ENCODE measurements around the gene CFDP1.
"Not testable (repeated sequence)": the region's sequence is repeated elsewhere in the genome, so short reads cannot be mapped to it uniquely, and the experiment has no call there.

CFDP1 gene

DNA sequence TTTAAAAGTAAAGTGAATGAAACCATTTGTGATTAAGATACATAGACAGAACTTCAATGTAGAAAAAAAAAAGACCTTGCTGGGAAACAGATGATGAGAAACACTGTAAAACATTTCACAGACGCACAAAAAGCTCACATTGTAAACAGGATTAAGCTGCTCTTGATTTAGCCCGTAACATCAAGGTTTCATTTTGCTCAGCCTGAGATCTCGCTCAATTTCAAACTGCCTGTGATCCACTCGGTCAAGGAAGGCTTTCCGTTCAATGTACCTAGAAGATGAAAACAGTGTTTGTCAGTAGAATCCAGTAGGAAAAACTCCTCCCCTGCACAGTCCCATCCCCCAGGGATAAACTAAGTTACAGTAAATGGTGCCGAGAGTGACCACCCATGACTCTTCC, 139.5 kb downstream of the CFDP1 start:
- no peak for DNase-seq (ENCODE audit: low read depth in 3 of 3)

DNA sequence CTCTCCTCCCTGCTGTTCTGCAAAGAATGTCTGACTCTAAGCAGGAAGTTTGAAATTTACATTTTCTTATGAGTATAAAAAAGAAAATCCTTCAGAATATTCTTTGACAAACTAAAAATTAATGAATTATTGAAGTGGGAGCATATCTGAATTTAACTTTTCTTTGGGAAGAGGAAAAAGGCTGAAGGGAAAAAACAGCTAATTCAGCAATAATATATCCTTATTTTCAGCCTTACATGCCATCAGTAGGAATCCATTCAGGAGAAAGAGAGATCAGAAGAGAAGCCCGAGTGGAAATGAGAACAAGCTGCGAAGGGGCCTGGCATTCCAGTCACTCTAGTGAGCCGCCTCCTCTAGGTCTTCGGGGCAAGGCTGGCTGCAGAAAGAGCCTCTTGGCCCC, 140.1 kb downstream of the CFDP1 start:
- DNase-seq (ENCODE audit: low read depth in 3 of 3) = no peak

DNA sequence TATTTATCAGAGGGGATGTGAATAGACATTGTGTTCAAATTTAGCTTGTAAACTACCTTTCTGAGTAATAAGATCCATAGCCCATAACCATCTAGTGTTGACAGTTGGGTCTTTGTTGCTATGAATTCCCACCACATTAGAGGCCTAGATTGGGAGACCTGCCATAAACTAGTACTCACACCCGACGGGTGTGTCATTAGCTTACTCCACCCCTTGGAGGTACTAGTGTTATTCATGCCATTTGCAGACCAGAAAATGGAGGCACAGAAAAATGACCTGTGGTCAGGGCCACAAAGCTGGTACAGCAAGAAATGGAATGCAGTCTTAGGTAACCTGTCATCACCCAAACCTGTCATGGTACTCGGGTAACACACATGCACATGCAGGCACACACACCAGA, 140.6 kb downstream of the CFDP1 start:
- no peak for DNase-seq (ENCODE audit: low read depth in 3 of 3)

DNA sequence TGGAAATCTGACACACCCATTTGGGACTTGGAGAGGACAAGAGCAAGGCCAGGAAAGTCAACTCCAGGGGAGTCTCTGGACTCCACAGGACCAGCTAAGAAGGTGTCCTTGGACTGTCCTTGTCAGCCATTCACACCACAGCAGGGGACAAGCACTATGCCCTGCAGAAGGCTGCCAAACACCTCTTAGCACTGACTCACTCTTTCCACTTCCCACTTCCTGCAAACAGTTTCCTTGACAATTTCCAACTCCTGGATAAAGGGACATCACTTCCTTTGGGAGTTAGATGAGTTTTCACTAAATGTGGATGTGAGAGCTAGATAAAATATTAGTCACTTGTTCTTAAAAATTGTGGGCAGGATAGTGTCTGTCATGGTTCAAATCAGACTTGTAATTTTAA, 144.1 kb downstream of the CFDP1 start:
- DNase-seq (ENCODE audit: low read depth in 3 of 3) = no peak

DNA sequence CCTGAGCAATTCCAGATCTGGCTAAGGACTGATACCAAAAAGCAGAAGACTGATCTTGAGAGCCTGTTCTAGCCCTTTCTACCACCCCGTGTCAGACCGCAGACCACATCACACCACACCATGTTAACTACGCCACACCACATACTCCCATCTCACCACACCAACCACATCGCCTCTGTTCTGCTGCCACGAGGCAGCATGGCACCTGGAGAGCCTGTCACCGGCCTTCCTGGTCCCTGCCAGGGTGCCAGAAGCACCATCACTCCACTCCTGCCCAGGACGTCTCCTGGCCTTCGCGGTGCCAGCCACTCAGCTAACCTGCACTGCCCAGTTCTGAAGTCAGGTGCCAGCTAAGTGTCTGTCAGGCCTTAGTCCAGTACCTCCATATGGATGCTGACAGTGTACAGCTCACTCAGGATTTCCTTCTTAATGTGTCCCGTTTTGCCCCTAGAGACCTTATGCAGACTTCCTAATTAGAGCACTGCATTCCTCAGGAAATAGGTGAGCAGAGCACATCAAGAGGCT, 144.6 kb downstream of the CFDP1 start:
- DNase-seq (ENCODE audit: low read depth in 3 of 3) = peak in 2 of 3 experiments; percentile 12 to 65

DNA sequence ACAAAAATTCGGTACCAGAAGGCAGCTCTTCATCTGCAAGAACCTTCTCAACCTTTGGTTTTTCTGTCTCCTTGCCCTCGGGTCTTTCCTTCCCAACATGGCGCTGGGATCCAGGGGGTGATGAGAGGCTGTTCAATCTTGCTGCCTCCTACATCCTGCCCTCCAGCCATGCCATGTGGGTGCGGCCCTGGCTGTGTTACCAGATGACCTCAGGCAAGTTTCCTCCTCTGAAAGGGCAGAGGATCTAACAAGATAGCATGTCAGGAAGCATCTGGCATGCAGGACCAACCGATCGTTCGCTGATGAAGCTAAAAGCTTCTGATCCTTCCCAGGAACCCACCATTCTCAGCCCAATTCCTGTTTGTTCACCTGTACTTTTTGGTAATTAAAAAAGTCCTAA, 145.1 kb downstream of the CFDP1 start:
- DNase-seq (ENCODE audit: low read depth in 3 of 3) = no peak

DNA sequence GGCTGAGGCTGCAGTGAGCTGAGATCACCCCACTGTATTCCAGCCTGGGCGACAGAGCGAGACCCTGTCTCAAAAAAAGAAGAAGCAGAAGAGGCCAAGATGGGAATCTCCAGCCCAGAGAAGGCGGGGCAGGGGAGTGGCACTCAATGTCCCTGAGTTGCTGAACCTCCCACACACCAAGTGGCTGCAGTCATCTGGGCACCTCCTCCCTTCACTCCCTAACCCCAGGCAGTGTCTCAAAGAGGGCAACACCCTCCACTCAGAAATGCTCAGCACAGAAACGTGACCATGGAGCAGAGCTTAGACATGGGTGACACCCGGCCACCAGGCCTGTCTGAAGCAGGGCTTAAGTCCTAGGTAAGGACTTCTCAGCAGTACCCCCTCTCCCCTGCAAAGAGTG, 145.6 kb downstream of the CFDP1 start:
- no peak for DNase-seq (ENCODE audit: low read depth in 3 of 3)

DNA sequence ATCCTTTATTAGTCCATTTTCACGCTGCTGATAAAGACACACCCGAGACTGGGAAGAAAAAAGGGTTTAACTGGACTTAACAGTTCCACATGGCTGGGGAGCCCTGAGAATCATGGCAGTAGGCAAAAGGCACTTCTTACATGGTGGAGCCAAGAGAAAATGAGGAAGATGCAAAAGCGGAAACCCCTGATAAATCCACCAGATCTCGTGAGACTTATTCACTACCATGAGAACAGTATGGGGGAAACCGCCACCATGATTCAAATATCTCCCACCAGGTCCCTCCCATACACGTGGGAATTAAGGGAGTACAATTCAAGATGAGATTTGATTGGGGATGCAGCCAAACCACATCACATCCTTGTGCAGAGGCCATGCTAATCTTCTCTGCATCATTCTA, 146.9 kb downstream of the CFDP1 start:
- no peak for DNase-seq (ENCODE audit: low read depth in 3 of 3)

DNA sequence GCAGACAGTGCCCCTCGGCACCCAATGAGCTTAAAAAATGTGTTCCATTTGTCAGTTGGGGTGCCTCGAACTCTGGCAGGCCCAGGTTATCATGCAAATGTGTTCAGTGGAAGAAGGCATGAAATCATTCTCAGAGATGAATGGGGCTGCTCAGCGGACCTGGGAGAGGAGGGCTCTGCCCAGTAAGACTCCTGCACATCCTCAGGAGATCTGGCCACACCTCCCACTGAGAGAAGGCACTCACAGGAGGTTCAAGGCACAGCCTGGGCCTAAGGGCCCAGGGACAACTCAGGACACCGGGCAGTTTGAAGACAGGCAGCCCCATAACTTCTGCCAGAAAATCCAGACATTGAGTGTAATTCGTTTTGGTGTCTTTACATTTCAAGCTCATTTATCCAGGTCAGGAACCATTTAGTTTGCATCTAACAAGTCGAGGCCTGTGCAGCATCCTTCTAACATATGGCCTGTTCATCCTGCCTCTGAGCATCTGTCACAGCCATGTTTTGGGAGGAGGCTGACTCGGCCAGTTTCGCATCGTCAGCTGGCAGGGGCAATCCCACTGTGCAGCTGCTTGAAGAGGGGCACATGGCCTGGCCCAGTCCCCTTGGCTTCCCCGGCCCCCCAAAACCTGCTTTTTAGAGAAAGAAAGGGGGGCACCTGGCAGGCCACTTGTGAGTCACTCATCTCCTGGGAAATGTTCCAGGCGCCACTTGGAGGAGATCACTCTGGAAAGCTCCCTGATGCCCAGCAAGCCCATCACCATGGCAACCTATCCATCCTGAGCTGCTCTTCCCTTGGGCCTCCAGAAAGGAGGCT, 150.6 kb downstream of the CFDP1 start:
- DNase-seq (ENCODE audit: low read depth in 3 of 3) = no peak

DNA sequence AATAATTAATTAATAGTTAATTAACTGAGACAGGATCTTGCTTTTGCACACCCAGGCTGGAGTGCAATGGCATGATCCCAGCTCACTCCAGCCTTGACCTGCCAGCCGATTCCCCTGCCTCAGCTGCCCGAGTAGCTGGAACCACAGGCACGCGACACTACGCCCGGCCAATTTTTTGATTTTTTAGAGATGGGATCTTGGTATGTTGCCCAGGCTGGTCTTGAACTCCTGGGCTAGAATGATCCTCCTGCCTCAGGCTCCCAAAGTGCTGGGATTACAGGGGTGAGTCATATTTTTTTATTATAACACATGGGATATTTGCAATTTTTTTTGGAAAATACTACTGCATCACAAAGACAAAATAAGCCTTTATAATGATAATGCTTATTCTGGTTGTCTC, 151.5 kb downstream of the CFDP1 start:
- DNase-seq (ENCODE audit: low read depth in 3 of 3) = no peak

DNA sequence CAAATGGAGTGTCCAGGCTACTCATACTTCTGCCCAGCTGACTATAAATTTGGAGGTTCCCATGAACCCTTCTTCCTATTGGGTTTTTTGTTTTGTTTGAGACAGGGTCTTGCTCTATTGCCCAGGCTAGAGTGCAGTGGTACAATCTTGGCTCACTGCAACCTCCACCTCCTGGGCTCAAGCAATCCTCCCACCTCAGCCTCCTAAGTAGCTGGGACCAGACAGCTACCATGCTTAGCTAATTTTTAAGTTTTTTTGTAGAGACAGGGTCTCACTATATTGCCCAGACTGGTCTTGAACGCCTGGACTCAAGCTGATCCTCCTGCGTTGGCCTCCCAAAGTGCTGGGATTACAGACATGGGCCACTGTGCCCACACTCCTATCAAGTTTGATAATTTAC, 152.3 kb downstream of the CFDP1 start:
- not testable (repeated sequence) for DNase-seq (ENCODE audit: low read depth in 3 of 3)

DNA sequence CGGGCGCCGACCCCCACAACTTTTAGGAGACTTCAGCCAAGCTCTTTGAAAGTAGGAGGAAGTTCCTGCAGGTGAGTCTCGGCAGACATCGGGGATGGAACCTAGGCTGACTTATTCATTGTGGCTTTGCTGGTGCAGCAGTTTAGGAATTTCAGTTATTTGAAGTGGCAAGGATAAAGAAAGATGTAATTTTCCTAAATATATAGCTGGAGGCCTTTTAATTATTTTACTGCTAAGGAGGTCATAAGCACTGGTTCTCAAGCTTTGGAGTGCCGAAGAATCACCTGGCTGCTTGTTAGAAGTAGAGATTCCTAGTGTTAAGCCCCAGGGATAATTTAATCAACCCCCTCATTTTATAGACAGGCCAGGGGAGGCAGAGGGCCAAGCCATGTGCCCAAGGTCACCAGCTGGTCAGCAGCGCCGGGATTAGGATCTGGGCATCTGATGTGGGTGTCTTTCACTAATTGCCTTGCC, 152.9 kb downstream of the CFDP1 start:
- DNase-seq (ENCODE audit: low read depth in 3 of 3) = no peak

DNA sequence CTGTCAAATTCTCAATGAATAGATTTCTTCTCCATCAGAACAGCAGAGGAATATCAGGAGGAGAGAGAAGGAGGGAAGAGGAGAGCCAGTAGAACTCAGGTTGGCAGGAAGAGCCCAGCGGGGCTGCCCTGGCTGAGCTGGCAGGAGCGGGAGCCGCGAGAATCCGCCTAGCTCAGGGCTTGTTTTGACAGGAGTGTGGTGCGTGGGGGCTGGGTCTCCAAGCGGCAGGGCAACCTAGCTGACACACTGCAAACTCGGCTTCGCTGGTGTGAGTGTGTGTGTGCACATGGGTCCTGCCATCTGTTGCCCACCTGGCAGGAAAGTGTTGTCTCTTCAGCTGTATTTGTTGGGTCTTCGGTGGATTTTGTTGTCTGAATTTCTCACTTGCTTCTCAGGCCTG, 154.0 kb downstream of the CFDP1 start:
- no peak for DNase-seq (ENCODE audit: low read depth in 3 of 3)

DNA sequence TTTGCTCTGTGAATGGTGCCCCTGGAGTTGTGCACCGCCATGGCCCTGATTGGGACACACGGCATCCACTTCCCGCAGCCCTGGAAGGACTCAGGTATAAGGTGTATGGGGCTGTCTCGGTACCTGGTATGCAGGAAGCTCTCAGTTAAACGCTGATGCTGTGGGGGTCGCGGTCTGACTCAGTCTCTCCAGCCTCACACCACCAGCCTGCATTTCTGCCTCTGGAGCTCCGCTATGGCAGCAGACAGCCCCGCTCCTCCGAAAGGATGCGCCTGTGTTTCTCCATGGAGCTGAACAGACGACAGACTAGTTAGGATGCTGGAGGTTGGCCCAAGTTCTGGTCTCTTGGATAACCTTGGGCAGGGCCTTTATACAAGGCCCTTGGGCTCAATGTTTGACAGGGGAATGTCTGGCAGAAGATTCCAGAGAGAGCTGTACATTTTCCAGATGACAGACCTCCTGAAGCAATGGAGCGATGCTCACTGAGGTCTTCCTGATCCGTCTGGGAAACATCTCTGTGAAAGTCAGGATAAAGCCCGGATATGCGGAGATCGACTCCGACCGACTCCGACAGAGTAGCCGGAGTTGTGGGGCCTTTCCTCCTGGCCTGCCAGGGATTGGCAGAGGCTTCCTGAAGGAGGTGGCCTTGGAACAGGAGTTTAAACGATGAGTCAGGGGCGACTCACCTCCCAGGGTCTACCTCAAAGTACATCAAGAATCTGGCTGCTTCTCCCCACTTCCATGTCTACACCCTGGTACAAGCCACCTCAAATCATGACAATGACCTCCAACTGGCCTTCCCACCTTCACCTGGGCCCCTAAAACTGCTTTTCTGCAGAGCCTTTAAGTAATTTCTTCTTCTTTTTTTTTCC, 160.0 kb downstream of the CFDP1 start:
- no peak for DNase-seq (ENCODE audit: low read depth in 3 of 3)

DNA sequence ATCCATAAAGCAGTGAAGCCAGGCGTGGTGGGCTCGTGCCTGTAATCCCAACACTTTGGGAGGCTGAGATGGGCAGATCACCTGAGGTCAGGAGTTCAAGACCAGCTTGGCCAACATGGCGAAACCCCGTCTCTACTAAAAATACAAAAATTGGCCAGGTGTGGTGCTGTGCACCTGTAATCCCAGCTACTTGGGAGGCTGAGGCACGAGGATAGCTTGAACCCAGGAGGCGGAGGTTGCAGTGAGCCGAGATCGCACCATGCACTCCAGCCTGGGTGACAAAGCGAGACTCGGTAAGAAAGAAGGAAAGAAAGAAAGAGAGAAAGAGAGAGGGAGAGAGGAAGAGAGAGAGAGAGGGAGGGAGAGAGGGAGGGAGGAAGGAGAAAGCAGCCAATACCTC, 160.7 kb downstream of the CFDP1 start:
- DNase-seq (ENCODE audit: low read depth in 3 of 3) = not testable (repeated sequence)

DNA sequence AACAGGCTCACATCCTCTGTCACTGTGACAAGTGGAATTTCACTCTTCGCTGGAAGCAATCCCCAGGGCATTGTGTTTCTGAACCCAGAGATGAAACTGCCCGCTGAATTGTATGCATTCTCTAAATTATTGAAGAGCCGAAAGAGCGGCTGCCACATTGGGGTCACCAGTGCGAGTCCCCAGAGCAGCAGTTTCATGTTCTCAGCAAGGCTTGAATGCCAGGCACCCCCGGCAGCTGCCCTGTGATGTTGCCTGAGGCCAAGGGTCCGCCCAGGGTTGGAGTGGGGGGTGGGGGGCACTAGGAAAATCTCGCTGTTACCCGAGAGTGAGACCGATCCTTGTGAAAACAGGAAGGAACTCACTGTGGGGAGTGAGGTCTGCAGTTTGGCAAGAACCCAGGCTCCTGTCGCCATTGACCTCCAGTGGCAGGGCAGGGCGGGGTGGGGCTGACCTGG, 161.2 kb downstream of the CFDP1 start:
- no peak for DNase-seq (ENCODE audit: low read depth in 3 of 3)

DNA sequence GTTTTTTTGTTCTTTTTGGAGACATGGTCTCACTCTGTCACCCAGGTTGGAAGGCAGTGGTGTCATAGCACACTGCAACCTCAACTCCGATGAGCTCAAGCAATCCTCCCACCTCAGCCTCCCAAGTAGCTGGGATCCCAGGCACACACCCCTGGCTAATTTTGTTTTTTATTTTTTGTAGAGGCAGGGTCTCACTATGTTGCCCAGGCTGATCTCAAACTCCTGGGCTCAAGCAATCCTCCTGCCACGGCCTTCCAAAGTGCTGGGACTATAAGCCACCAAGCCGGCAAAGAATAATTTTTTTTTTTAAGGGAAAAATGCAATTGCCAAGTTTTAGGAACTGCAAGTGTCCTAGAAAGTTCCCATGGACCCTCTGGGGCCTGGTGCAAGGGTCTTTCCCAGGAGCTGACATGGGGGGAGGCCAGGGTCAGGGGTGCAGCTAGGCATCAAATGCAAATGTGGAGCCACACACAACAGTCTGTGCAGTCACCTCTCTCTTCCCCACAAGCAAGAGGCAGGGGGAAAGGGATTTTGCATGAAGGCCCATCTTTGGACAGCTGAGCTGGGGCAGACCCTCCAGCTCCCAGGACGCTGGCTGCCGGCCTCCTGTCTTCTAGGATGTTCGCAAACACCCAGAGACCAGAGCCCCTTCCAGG, 161.7 kb downstream of the CFDP1 start:
- no peak for DNase-seq (ENCODE audit: low read depth in 3 of 3)

DNA sequence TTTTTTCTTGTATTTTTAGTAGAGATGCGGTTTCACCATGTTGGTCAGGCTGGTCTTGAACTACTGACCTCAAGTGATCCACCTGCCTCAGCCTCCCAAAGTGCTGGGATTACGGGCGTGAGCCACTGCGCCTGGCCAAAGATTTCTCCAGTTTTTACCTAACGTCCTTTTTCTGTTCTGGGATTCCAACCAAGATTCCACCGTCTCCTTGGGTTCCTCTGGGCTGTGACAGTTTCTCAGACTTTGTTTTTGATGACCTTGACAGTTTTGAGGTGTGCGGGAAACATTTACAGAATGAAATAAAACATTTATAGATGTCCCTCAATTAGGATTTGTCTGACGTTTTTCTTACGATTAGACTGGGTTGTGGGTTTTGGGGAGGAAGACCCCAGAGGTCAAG, 163.9 kb downstream of the CFDP1 start:
- DNase-seq (ENCODE audit: low read depth in 3 of 3) = not testable (repeated sequence)

DNA sequence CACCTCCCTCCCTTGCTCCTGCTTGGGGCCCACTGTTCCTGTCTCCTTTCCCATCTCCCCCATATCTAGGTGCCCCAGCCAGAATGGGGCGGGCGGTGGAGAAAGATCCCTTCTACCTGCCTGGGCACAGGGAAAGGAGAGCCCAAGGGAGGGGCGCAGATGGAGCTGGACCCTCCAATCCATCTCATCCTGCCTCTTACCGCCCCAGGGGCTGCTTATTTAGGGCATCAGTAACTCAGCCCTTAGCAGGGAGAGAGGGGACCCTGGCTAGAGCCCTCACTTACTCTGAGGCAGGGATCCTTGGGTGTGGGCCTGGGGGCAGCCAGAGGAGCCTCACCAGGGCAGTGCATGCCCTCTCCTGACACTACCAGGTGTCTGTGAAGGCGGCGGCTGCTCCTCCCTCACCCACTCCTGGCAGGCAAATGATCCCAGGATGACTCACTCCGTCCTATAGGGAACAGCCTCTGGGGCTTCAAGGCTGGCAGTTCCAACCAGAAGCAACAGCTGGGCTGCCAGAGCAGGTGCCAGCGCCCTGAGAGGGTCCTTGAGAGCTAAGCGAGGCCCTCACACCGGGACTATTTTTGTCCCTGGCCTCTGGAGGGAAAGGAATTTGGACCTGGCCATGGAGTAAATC, 165.6 kb downstream of the CFDP1 start:
- no peak for DNase-seq (ENCODE audit: low read depth in 3 of 3)

DNA sequence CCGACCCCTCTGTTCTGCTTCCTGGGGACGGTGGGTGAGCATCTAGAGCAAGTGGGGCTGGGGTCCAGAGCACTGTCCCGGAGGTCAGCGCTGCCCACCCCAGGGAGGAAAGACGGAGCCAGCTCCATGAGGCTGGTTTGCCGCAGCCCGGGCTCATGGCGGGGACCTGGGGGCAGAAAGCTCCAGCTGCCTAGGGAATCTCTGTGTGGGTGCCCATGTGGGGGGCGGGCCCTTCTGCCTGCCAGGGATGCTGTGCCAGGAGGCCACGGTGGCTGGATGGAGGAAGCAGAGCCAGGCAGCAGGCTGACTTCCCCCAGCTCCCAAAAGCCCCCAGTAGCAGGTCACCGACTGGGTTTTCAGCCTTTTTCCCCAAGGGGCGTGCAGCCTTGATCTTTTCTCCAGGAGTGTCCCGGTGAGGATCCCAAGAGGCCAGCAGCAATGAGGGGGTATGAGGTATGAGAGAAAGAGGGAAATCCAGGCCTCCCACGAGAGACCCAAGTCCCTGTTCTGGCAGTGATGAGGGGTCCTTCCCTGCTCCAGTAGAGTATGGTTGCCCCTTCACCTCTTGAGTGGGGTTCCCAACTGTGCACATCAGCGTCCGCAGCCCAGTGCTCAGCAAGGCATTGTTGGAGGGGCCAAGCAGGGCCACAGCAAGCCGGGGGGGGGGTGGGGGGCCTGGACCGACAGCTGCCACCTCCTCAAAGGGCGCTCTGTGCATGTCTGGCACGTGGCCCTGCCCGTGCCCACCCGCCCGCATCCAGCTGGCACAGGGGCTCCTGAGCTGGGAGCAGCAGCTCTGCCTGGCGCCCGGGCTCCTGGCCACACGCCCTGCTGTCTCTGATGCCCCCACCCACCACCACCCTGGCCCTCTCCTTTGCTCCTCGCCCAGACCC, 166.3 kb downstream of the CFDP1 start:
- DNase-seq (ENCODE audit: low read depth in 3 of 3) = no peak
